ENCODE data around the gene GPATCH1. TPM values are rescaled to one million over a fixed set of nuclear protein-coding genes. Genes with fewer than 3 reads are reported as not detected.

The GPATCH1 gene
- total and polyA plus RNA-seq, 2 of the 13 experiments (the other 11 are each of a cell fraction or from before 2014, with no cell fraction given): 6.8 to 6.9 TPM

DNA sequence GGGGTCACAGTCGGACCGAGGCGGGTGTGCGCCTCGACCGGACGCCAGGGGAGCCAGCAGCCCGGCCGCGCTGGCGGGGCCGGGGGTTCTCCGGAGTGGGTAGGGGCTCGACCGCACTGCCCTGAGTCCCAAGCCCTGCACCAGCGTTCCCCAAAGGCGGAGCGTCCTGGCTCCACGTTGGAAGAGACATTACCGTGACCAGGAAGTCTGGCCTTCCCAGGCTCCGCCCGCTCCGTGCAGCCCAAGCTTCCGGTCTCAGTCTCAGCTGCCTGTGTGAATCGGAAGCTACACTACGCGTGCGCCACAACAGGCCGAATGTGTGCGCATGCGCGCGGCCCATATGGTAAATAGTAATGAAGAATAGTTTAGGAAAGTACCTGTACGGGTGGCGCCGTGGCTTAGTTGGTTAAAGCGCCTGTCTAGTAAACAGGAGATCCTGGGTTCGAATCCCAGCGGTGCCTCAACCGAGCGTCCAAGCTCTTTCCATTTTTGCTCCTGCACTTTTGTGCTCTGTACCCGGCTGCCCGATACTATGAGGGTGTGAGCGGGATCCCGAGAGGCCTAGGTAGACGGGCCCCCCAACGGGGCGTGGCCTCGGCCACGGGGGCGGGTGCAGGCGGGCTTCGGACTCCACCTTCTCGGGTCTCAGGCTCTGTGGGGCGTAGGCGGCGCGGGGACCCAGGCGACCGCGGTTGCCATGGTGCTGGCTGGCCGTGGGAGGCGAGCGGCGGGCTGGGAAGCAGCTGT is 95.9 kb downstream of the GPATCH1 start (continued):
- TF ChIP-seq ZNF382 (CRISPR knock-in tag; IDR thresholded peaks at IDR 0.05; ENCODE audit: borderline replicate concordance): no peak
- peak; percentile 56 for TF ChIP-seq ZNF781 (CRISPR knock-in tag; IDR thresholded peaks at IDR 0.05; ENCODE audit: borderline replicate concordance, not compliant biosample characterization)
- 0 out of 2 replicates have a peak, but pooled peaks have one; percentile 6 for TF ChIP-seq ARID2 (CRISPR knock-in tag; IDR thresholded peaks at IDR 0.05; ENCODE audit: borderline replicate concordance)
- TF ChIP-seq TBX2 (CRISPR knock-in tag; IDR thresholded peaks at IDR 0.05; ENCODE audit: borderline replicate concordance): peak; percentile 72
- peak; percentile 76 for TF ChIP-seq NAIF1 (CRISPR knock-in tag; IDR thresholded peaks at IDR 0.05; ENCODE audit: borderline replicate concordance)
- peak; percentile 65; the same call in 1 of the 2 replicates for TF ChIP-seq SIX1 (CRISPR knock-in tag; IDR thresholded peaks at IDR 0.05; ENCODE audit: borderline replicate concordance)
- TF ChIP-seq ZNF687 (CRISPR knock-in tag; IDR thresholded peaks at IDR 0.05): peak; percentile 80
- peak; percentile 3; the same call in 1 of the 2 replicates for TF ChIP-seq HNF4G (IDR thresholded peaks at IDR 0.05; ENCODE audit: borderline replicate concordance, low read depth, low read length)
- peak; percentile 64; the same call in 1 of the 2 replicates for TF ChIP-seq HNF4G (CRISPR knock-in tag; IDR thresholded peaks at IDR 0.05; ENCODE audit: borderline replicate concordance, low read depth)
- peak; percentile 25 for TF ChIP-seq YY1 (IDR thresholded peaks at IDR 0.05; ENCODE audit: insufficient read depth, insufficient replicate concordance, low read depth, low read length)
- peak; percentile 54 for TF ChIP-seq ZNF160 (CRISPR knock-in tag; IDR thresholded peaks at IDR 0.05)
- TF ChIP-seq ZNF879 (CRISPR knock-in tag; IDR thresholded peaks at IDR 0.05): no peak
- TF ChIP-seq, protein P1, sequence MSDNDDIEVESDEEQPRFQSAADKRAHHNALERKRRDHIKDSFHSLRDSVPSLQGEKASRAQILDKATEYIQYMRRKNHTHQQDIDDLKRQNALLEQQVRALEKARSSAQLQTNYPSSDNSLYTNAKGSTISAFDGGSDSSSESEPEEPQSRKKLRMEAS (IDR thresholded peaks at IDR 0.05): no peak; the same call in 1 of the 2 replicates
- TF ChIP-seq, protein P2, sequence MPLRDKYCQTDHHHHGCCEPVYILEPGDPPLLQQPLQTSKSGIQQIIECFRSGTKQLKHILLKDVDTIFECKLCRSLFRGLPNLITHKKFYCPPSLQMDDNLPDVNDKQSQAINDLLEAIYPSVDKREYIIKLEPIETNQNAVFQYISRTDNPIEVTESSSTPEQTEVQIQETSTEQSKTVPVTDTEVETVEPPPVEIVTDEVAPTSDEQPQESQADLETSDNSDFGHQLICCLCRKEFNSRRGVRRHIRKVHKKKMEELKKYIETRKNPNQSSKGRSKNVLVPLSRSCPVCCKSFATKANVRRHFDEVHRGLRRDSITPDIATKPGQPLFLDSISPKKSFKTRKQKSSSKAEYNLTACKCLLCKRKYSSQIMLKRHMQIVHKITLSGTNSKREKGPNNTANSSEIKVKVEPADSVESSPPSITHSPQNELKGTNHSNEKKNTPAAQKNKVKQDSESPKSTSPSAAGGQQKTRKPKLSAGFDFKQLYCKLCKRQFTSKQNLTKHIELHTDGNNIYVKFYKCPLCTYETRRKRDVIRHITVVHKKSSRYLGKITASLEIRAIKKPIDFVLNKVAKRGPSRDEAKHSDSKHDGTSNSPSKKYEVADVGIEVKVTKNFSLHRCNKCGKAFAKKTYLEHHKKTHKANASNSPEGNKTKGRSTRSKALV (CRISPR knock-in tag; IDR thresholded peaks at IDR 0.05): peak; percentile 62; the same call in 1 of the 2 replicates
- TF ChIP-seq ZNF232 (CRISPR knock-in tag; IDR thresholded peaks at IDR 0.05; ENCODE audit: borderline replicate concordance): 0 out of 2 replicates have a peak, but pooled peaks have one; percentile 11
- TF ChIP-seq KLF16 (CRISPR knock-in tag; IDR thresholded peaks at IDR 0.05): peak in 1 of 2 experiments; percentile 91; a peak in 1 of 4 replicates
- peak; percentile 38 for TF ChIP-seq ZNF850 (CRISPR knock-in tag; conservative IDR thresholded peaks at IDR 0.05)
- TF ChIP-seq ZNF652 (CRISPR knock-in tag; IDR thresholded peaks at IDR 0.05; ENCODE audit: borderline replicate concordance, low read depth): peak; percentile 58; the same call in 1 of the 2 replicates
- peak; percentile 73; the same call in 1 of the 2 replicates for TF ChIP-seq RFXAP (CRISPR knock-in tag; IDR thresholded peaks at IDR 0.05; ENCODE audit: borderline replicate concordance)
- TF ChIP-seq POLR2AphosphoS5 (IDR thresholded peaks at IDR 0.05; ENCODE audit: low read depth, low read length): peak; percentile 97
- peak; percentile 35; the same call in 1 of the 2 replicates for TF ChIP-seq GTF3A (CRISPR knock-in tag; conservative IDR thresholded peaks at IDR 0.05)
- peak; percentile 21 for TF ChIP-seq MXD1 (CRISPR knock-in tag; IDR thresholded peaks at IDR 0.05)
- TF ChIP-seq MIXL1 (CRISPR knock-in tag; IDR thresholded peaks at IDR 0.05): peak; percentile 72
